ENCODE measurements around the gene LRRC49.

The LRRC49 gene

DNA sequence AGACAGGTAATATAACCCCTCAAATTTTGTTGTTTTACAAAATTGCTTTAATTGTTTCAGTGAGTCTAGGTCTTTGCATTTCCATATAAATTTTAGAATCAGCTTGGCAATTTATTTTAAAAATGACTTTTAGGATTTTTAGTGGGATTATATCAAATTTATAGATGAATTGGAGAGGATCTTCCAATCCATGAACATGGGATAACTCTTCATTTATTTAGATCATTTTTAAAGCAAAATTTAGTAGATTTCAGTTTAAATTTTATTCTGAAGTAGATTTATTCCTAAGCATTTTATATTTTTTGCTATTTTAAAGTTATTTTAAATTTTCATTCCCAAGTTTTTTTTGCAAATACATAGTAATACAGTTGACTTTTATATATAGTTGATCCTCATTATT lies 164.5 kb downstream of the LRRC49 start:
- DNase-seq, result no peak

DNA sequence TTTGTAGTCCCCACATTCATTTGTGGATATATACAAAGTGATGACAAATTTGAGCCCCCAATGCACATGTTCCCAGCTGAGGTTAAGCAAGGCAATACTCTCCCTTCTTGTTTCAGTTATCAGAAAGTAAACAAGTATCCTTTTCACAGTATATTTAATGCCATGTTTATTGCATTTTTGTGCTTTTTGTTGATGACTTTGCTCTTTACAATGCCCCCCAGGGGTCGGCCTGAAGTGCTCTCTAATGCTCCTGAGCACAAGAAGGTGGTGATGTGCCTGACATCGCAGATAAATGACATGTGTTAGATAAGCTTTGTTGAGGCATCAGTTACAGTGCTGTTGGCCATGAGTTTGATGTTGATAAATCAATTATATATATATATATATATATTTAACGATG lies 165.0 kb downstream of the LRRC49 start:
- DNase-seq, result no peak

DNA sequence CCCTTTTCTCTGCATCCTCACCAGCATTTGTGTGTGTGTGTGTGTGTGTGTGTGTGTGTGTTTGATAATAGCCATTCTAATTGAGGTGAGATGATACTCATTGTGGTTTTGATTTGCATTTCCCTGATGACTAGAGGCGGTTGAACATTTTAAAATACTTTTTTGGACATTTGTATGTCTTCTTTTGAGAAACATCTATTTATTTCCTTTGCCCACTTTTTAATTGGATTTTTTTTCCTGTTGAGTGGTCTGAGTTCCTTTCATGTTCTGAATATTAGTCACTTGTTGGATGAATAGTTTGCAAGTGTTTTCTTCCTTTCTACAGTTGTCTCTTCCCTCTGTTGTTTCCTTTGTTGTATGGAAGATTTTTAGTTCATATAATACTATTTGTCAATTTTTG lies 168.4 kb downstream of the LRRC49 start:
- DNase-seq, result no peak

DNA sequence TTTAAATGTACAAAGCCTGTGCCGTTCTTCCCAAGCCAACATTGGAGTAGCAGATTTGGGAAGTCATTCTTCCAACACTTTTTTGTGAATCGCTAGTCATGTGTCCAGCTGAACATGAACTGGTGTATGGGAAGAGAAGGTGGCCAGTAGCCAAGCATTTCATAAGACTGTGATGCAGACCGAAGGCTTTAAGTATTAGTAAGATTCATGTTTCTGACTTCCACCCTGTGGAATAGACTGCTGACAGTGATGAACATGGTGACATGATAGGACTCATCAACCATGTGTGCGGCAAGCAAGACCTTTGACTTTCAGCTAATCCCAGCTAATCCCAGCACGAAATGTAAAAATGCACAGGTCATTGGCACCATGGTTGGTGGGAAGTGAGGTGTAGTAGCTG lies 174.4 kb downstream of the LRRC49 start:
- no peak for DNase-seq

DNA sequence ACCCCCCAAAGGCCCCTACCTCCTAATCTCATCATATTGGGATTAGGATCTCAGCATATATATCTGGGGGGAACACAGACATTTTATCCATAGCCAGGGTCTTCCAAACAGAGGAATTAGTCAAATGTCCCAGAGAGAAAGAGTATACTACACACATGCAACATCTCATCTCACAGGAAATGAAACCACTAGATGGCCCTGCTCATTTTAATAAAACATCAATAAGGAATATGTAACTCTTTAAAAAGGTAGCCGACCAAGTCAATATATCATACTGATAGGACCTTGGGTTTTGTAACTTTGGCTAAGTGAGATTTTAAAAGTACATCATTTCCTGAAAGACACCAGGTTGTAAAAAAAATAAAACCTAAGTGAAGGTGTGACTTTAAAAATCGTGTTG lies 177.1 kb downstream of the LRRC49 start:
- no peak for DNase-seq

DNA sequence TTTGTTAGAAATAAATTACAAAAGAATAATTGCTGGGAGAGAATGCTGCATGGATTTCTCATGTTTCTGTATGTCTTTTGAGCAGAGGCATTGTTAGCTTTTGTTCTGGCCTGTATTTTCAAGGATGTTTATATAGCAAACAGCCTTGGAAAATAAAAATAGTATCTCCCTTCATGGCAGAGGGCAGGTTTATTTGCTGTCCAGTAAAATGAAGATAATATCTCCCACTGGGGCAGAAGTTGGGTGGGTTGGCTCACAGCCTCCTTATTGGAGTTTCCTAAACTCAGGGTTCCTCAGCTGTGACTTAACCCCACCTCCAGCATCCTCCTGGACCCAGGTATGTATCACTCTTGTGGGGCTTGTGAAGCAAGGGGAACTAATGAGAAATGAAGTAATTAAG lies 178.9 kb downstream of the LRRC49 start:
- no peak for DNase-seq

DNA sequence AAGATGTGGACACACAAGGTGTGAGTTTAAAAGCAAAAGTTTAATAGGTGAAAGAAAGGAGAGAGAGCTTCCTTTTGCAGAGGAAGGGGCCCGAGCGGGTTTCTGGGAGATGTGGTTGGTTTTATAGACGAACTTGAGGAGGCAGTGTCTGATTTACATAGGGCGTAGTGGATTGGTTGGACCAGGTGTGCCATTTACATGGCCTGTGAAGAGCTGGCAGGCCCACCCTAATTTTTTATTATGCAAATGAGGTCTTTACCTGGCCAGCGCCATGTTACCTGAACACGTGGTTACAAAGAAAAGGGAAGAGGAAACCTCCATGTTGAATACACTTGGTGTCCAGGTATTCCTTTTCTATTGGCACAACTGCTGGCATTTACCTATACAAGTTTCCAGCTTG lies 179.8 kb downstream of the LRRC49 start:
- no peak for DNase-seq

DNA sequence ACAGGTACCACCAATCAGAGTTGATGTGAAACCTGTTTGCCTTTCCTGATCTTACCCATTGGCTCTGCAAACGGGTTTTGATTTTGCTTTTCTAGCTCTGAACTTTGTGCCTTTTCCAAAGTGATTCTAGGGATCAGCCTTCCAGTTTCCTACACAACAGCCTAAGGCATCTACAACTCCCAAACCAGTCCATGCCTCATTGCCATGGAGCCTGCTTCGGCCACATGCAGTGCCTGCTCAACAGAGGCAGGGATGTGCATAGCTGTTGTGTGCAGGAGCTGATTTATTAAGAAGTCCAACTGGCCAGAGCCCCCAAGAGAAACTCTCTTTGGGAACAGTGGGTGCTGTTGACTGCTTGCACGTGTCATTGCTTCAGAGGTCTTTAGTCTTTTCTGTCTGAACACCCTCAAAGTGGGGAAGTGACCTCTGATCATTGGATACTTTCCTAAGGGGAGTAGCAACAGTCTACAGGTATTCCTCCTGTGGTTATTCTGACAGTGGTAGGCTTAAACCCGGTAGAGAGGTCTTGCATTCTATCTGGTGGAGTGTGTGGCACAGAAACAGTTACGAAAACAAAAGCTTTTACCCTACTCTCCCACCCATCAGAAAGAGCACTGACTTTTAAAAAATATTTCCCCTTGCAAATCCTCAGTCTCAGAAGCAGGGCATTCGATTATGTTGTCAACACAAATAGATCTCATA lies 186.0 kb downstream of the LRRC49 start:
- DNase-seq, result no peak

DNA sequence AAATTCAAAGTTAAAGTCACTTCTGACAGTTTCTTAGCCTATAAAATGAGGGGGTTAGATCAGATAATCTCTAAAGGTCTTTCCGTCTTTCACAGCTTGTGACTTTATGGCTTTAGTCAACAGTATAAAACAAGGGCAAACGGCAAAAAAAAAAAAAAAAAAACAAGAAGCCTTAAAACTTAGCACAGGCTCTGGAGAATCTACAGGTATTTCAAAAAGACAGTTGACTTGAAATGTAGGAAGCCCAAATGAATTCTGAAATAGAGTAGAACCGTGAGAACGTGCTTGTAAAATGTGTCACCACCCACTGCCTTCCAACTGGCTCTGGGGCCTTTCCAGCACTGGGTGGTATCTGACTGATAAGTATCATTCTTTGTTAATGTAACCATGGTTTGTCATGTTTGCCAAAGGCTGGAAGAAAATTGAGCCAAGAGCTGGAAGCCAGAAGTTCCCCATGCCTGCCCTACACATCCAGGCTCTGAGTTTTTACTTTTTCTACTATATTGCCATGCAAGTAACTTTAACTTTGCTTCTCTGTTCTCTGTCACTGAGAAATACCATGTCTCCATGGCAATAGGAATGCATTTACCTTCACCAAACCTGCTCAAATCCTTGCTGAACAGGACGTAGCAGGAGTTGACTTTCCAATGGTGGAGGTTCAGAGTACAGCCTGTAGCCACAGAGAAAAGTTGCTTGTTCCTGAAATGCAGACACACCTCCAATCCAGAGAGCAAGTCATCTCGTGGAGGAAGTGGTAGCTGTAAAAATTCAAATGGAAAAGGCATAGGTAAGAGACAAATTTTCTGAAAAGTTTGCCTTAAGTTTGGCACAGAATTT lies 186.8 kb downstream of the LRRC49 start:
- no peak for DNase-seq

DNA sequence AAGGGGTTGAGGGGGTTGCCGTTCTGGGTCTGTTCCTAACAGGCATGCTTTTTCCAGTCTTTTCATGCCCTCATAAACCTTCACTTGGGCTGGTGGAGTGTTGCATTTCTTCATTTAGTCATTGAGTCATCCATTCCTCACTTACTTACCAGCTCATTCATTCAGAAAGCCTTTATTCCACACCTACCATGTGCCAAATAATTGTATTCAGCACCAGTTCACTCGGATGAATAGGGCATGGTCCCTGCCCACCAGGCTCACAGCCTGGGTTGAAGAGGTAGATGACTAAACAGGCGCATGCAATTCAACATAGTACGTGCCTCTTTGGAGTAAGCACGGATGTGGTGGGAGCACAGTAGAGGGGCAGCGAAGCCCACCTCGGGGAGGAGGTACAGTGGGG lies 187.5 kb downstream of the LRRC49 start:
- DNase-seq, result no peak

DNA sequence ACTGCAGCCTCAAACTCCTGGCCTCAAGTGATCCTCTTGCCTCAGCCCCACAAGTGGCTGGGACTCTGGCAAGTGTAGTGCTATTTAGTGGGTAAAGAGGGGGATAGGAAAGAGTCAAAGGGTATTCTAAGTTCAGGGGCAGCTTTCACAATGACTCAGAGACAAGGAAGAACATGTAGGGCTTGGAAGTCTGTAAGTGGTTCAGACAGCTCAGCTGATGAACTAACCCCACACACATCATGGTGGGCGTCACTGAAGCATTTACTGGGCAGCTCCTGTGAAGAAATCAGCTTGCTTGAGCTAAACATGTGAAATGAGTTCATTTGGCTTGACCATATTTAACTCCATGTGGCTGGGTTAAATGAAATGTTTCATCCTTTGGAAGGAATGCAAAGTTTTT lies 188.1 kb downstream of the LRRC49 start:
- DNase-seq, result no peak

DNA sequence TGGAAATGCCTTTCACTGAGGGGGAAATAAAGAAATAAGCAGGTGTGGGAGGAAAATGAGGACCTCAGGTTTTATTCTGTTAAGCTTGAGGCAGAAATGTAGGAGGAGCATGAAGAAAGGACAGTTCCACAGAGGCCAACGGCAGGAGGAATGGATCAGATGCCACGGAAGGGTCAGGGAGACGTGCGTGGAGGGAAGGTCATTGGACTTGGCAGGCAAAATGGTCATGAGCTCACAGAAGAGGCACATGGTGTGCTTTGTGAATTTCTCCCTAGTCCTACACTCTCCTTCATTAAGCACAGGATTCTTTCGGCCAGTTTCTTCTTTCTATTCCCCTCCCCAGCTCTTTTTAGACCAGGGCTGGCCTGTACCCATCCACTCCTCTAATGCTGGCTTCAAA lies 190.2 kb downstream of the LRRC49 start:
- DNase-seq, result no peak

DNA sequence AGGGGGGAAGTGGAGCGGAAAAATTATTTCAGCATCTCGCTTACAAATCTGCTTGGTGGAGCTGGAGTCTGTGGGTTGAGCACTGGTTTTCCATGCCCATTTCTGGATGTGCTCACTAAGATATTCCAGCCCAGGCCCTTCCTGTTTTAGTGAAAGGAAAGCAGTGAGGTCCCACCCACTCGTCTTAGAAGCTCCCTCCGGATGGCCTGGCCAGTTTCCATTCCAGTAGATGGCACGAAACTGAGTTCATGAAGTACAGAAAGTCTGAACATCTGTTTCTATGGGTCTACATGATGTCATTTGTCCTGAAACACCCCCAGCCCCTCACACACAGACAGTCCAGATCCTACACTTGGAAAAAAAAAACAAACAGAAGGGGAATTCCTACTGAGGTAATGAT lies 190.7 kb downstream of the LRRC49 start:
- DNase-seq, result no peak

DNA sequence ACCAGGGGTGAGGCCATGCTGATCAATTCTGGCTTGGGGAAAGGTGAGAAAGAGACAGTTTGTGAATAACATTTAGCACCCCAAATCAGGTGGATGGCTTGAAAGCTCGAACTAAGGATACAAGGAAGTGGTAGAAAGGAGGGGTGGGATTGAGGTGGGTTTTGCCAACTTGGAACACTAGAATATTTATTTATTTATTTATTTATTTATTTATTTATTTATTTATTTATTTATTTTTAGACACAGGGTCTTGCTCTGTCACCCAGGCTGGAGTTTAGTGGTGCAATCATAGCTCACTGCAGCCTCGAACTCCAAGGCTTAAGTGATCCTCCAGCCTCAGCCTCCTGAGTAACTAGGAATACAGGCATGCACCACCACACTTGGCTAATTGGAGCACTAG lies 191.6 kb downstream of the LRRC49 start:
- no peak for DNase-seq

DNA sequence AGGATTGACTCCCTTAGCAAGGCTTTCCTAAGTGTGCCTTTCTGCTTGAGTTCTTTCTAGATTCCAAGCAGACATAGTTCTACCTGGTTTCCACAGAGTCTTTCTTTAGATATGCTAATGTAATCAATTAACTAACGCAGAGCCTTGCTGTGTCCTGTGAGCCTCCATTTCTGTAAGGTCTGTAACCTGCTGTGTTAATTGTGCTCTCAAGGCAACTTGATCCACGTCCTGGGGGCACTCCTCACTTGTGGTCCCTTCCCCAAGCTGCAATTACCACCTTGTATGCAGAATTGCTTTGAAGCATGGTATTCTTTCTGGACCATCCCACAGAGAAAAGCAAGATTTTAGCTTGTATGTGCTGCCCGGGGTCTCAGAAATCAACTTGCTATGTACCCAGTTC lies 193.2 kb downstream of the LRRC49 start:
- DNase-seq, result no peak

DNA sequence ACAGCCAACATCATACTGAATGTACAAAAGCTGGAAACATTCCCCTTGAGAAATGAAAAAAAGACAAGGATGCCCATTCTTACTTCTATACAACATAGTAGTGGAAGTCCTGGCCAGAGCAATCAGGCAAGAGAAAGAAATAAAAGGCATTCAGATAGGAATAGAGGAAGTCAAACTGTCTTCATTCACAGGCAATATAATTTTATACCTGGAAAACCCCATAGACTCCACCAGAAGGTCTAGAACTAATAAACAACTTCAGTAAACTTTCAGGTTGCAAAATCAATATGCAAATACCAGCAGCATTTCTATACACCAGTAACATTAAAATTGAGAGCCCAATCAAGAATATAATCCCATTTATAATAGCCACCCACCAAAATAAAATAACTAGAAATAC lies 195.5 kb downstream of the LRRC49 start:
- DNase-seq, result no peak

DNA sequence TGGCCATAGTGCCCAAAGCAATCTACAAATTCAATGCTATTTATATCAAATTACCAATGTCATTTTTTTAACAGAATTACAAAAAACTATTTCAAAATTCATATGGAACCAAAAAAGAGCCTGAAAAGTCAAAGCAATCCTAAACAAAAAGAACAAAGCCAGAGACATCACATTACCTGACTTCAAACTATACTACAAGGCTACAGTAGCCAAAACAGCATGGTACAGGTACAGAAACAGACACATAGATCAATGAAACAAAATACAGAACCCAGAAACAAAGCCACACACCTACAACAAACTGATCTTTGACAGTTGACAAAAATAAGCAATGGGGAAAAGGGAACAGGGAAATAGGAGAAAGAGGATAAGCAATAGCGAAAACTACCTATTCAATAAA lies 196.1 kb downstream of the LRRC49 start:
- DNase-seq, result no peak

DNA sequence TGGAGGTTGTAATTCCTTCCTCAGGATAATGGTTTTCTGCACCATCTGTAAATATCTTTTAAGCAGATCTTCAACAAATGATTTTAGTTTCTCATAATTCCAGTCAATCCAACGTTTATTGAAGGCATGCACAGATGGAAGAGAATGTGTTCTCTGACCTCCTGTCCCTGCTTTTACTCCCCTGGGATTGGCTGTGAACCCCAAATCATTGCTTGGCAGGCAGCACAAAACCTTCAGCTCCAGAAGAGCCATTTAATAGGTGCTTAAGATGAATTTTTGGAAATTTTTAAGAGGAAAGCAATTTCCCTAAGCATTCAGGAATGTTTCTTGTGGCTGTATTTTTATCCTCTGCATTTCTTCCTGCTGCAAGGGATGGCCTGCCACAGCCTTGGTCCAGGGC lies 197.2 kb downstream of the LRRC49 start:
- no peak for DNase-seq

DNA sequence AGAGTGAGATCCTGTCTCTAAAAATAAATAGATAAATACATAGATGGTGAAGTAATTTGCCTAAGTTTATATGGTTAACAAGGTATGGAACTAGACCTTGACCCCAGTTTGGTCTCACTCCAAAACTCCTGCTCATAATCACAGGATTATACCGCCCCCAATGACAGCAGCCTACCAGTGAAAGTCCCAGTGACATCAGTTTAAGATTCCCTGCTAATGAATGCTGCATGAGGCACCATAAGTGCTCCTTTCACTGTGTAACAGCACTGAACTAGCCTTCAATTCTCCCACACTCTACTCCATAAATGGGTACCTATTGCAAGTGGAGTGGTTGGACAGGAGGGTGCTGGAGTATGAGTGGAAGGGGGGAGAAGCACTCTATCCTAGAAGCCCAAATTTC lies 199.0 kb downstream of the LRRC49 start:
- DNase-seq, result no peak

DNA sequence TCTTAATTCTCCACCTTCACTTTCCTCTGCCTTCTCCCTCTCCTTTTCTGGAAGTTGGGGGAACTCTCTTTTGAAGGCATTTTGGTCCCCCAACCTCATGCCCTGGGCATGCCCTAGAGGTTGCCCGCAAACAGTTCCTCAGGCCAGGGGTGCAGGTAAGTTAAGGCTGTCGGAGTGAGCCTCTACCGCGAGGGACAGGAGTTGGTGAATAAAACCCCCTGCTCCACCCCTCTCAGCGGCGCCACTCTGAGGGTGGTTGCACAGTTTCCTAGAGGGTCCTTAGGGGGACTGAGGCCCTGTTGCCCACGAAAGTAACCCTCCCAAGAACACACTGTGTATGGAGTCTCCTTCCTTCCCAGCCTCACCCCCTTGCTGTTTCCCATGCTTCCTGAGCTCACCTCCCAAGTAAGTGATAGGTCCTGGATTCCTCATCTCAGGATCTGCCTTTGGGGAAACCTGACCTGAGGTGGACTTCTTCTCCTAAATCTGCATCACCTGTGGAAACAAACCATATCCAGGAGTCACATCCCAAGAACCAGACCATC lies 199.5 kb downstream of the LRRC49 start:
- DNase-seq, result no peak

DNA sequence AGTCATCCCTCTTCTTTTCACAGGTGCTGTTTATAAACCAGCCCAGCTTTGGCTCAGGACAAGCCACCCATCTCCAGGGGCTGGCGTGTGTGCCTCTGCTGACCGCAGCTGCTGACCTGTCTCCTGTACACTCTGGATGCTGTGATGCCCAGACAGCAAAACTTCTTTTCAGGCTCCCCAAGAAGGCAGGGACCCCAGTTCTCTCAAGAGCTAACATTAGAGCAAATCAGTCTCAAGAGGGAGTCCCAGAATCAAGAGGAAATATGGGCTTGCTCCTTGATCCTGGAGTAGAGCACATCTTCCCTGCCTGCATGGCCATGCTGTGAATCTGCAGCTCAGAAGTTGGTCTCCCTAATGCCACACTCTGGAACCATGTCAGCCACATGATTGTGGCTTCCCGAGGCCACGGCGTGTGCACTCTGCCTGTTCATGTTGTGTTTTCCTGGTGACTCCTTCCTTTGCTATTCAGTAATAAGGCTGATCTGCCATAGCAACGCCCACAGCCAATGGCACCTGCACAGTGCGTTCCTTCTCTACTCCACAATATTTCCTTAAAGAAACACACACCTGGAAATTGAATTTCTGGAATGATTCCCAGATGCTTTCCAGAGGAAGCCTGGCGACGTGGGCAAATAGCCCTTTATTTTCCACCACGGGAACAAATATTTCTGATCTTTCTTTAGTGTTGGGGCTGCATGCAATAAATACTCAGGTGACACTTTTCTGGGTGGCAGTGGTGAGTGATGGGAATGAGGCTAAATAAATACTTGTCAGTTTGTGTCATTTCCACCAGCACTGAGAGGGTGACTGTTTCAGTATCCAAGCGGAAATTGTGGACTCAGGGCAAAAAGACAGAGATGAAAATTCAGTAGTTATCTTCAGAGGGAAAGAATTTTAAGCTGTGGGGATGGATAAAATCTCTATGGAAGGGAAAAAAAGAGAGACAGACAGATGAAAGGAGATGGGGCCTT lies 200.7 kb downstream of the LRRC49 start:
- DNase-seq, result no peak

DNA sequence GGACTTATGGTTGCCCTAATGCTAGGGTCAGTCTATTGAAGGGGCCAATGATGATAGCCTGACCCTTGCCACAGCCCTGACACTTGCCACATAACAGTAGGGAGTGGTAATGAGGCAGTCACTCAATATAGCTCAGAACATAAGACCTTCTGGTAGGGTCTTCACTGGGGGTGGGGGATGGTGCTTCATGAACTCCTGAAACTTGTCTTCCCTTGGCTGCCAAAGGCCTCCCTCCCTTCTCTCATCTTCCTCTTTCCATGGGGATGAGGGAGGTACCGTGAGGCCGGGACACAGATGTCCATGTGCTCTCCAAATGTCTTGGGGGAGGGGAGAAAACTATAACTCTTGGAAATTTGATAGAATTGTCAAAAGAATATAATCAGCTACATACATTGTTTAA lies 201.5 kb downstream of the LRRC49 start:
- DNase-seq, result no peak

DNA sequence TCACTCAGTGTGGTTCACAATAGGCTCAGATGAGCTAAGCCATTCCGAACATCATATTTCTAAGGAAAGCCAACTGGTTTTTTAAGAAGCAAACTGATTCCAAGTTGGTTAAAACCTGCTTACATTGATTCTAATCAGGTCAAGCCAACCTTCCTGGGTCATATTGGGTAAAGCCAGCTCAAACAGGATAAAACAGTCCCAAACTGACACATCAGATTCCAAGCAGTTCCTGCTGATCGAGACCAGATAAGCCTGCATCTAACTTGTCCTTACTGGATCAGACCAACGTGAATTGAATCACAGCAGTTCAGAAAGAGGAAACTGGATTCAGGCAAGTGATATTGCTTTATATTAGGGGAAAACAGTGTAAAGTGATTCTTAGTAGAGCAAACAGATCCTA lies 204.1 kb downstream of the LRRC49 start:
- DNase-seq, result no peak
